Mesenchymal stem cell (in vitro differentiated cells and primary cell): ENCODE data around the gene C6orf62.

Source experiments
- DNase-seq: peaks from one replicate; pipeline ENCODE4 v3.0.0-alpha.2; 2013
- H2AFZ ChIP-seq: one replicate; pipeline ENCODE4 v1.6.1; 2013; ENCODE audit warnings: low read depth, mild to moderate bottlenecking, control low read depth, inconsistent platforms, low read length, moderate library complexity
- H2AK5ac ChIP-seq: 2 replicates; pipeline ENCODE4 v1.6.1; 2013; ENCODE audit warnings: low read length, moderate library complexity, mild to moderate bottlenecking, inconsistent platforms; ENCODE audit not compliant: severe bottlenecking
- H2BK120ac ChIP-seq: one replicate; pipeline ENCODE4 v1.6.1; 2013; ENCODE audit warnings: low read depth, mild to moderate bottlenecking, inconsistent platforms, low read length, moderate library complexity
- H2BK12ac ChIP-seq, 2 experiments: one replicate each; pipeline ENCODE4 v1.6.1; 2013; ENCODE audit warnings: inconsistent platforms in 2 of 2, low read length in 2 of 2, mild to moderate bottlenecking in 2 of 2, moderate library complexity in 2 of 2, control low read depth in 1 of 2
- H2BK15ac ChIP-seq: one replicate; pipeline ENCODE4 v1.6.1; 2013; ENCODE audit warnings: mild to moderate bottlenecking, low read depth, inconsistent platforms; ENCODE audit not compliant: poor library complexity, severe bottlenecking
- H2BK5ac ChIP-seq: 2 replicates; pipeline ENCODE4 v1.6.1; 2013; ENCODE audit warnings: low read depth, mild to moderate bottlenecking, low read length, control low read depth, inconsistent platforms; ENCODE audit not compliant: poor library complexity, severe bottlenecking
- H3K14ac ChIP-seq, 2 experiments: one replicate each; pipeline ENCODE4 v1.6.1; 2013; ENCODE audit warnings: inconsistent platforms in 2 of 2, low read length in 2 of 2, control low read depth in 1 of 2, mild to moderate bottlenecking in 1 of 2, moderate library complexity in 1 of 2
- H3K18ac ChIP-seq, 2 experiments: one replicate each; pipeline ENCODE4 v1.6.1; 2013; ENCODE audit warnings: inconsistent platforms in 2 of 2, low read length in 2 of 2, control low read depth in 1 of 2, low read depth in 1 of 2, mild to moderate bottlenecking in 1 of 2
- H3K23ac ChIP-seq, 2 experiments: one replicate each; pipeline ENCODE4 v1.6.1; 2013; ENCODE audit warnings: inconsistent platforms in 2 of 2, low read length in 2 of 2, mild to moderate bottlenecking in 2 of 2, moderate library complexity in 2 of 2, control low read depth in 1 of 2
- H3K27ac ChIP-seq: 2 replicates; pipeline ENCODE4 v1.5.1; 2013; ENCODE audit warnings: mild to moderate bottlenecking, moderate library complexity, low read length, control low read depth, inconsistent platforms; ENCODE audit not compliant: poor library complexity, severe bottlenecking
- H3K27me3 ChIP-seq, 2 experiments: 2 replicates each; pipeline versions ENCODE4 v1.6.1 to v1.7.0; 2013; ENCODE audit warnings: low read length in 2 of 2, mild to moderate bottlenecking in 2 of 2, moderate library complexity in 2 of 2, control low read depth in 1 of 2, inconsistent platforms in 1 of 2; ENCODE audit not compliant: control insufficient read depth in 1 of 2, insufficient read depth in 1 of 2
- H3K36me3 ChIP-seq, 2 experiments: 2 replicates each; pipeline versions ENCODE4 v1.6.1 to v1.7.0; 2013; ENCODE audit warnings: low read length in 2 of 2, control low read depth in 1 of 2, inconsistent platforms in 1 of 2, low read depth in 1 of 2, mild to moderate bottlenecking in 1 of 2; ENCODE audit not compliant: insufficient read depth in 2 of 2, control insufficient read depth in 1 of 2
- H3K4ac ChIP-seq, 2 experiments: one replicate each; pipeline ENCODE4 v1.6.1; 2013; ENCODE audit warnings: inconsistent platforms in 2 of 2, low read length in 2 of 2, mild to moderate bottlenecking in 2 of 2, moderate library complexity in 2 of 2, control low read depth in 1 of 2, low read depth in 1 of 2
- H3K4me1 ChIP-seq: 2 replicates; pipeline ENCODE4 v1.6.1; 2013; ENCODE audit warnings: low read depth, low read length, control low read depth; ENCODE audit not compliant: control insufficient read depth, insufficient read depth
- H3K4me2 ChIP-seq: 2 replicates; pipeline ENCODE4 v1.6.1; 2013; ENCODE audit warnings: low read length, mild to moderate bottlenecking, inconsistent platforms; ENCODE audit not compliant: poor library complexity, severe bottlenecking
- H3K4me3 ChIP-seq, 2 experiments: 2 replicates each; pipeline versions ENCODE4 v1.5.1 to v1.7.0; 2013; ENCODE audit warnings: low read length in 2 of 2, mild to moderate bottlenecking in 2 of 2, control low read depth in 1 of 2, low read depth in 1 of 2; ENCODE audit not compliant: insufficient read depth in 1 of 2
- H3K79me1 ChIP-seq: replicated peaks from 2 replicates; pipeline ENCODE4 v1.6.1; 2013; ENCODE audit warnings: mild to moderate bottlenecking, control low read depth, low read length, inconsistent platforms; ENCODE audit not compliant: poor library complexity, severe bottlenecking
- H3K9ac ChIP-seq: 2 replicates; pipeline ENCODE4 v1.7.0; 2013; ENCODE audit warnings: mild to moderate bottlenecking, low read length, moderate library complexity
- H3K9me3 ChIP-seq: 2 replicates; pipeline ENCODE4 v1.7.0; 2013; ENCODE audit warnings: mild to moderate bottlenecking, low read length; ENCODE audit not compliant: control insufficient read depth
- H4K8ac ChIP-seq: one replicate; pipeline ENCODE4 v1.6.1; 2013; ENCODE audit warnings: inconsistent platforms, mild to moderate bottlenecking, low read length, moderate library complexity
- H4K91ac ChIP-seq: one replicate; pipeline ENCODE4 v1.6.1; 2013; ENCODE audit warnings: mild to moderate bottlenecking, low read length, inconsistent platforms
- WGBS: methylation state at CpG from one replicate; pipeline ENCODE4 v1.1.7; 2013; ENCODE audit warnings: mixed read lengths; 5-methylcytosine and 5-hydroxymethylcytosine counted together

The C6orf62 gene

GRCh38 chr6:24692848-24693592 is 25.9 kb downstream of the C6orf62 start:
- Histone ChIP-seq H2BK12ac (peak overlapping the region in 1 of 2 experiments; percentile 33), H2AK5ac (no peak overlapping the region), H3K4ac (no peak overlapping the region), H3K4me2 (no peak overlapping the region), H4K8ac (no peak overlapping the region), H2BK5ac (no peak overlapping the region), H3K79me1 (peaks cover 3% of the 10 kb centered on the region), H3K9ac (no peak overlapping the region), H3K23ac (no peak overlapping the region), H3K4me1 (no peaks in the 10 kb centered on the region), H3K27me3 (no peaks in the 10 kb centered on the region), H2AFZ (no peak overlapping the region), H2BK15ac (no peak overlapping the region), H3K18ac (no peak overlapping the region), H2BK120ac (no peak overlapping the region), H3K14ac (no peak overlapping the region), H3K27ac (no peak overlapping the region), H3K4me3 (no peak overlapping the region), H3K36me3 (peaks cover 0 to 7% of the 10 kb centered on the region in 2 experiments), H4K91ac (no peak overlapping the region), H3K9me3 (no peaks in the 10 kb centered on the region)
- no peak for DNase-seq
- WGBS = 83% methylated on average over 1 of the region's 2 CpGs

GRCh38 chr6:24692415-24692814 is 26.5 kb downstream of the C6orf62 start:
- H3K23ac ChIP-seq = no peak overlapping the region
- no peak overlapping the region for H3K14ac ChIP-seq
- WGBS = 100% methylated on average over 2 of the region's 3 CpGs
- H3K27me3 ChIP-seq = no peaks in the 10 kb centered on the region
- peaks cover 3% of the 10 kb centered on the region for H3K79me1 ChIP-seq
- no peak overlapping the region for H4K91ac ChIP-seq
- H2BK12ac ChIP-seq = no peak overlapping the region
- H2BK120ac ChIP-seq = no peak overlapping the region
- H3K9ac ChIP-seq = no peak overlapping the region
- H3K18ac ChIP-seq = no peak overlapping the region
- DNase-seq = no peak
- H4K8ac ChIP-seq = no peak overlapping the region
- H2BK5ac ChIP-seq = no peak overlapping the region
- no peak overlapping the region for H2AFZ ChIP-seq
- no peak overlapping the region for H3K4me2 ChIP-seq
- no peak overlapping the region for H3K4ac ChIP-seq
- H3K36me3 ChIP-seq = peaks cover 2 to 3% of the 10 kb centered on the region in 2 experiments
- H3K4me3 ChIP-seq = no peak overlapping the region
- H2BK15ac ChIP-seq = no peak overlapping the region
- no peaks in the 10 kb centered on the region for H3K4me1 ChIP-seq
- H3K27ac ChIP-seq = no peak overlapping the region
- H2AK5ac ChIP-seq = no peak overlapping the region
- no peaks in the 10 kb centered on the region for H3K9me3 ChIP-seq

- H3K79me1 ChIP-seq = peaks cover 3% of the 10 kb centered on the region
- no peak overlapping the region for H3K4me2 ChIP-seq
- H3K9me3 ChIP-seq = no peaks in the 10 kb centered on the region
- no peaks in the 10 kb centered on the region for H3K4me1 ChIP-seq
- H3K4me3 ChIP-seq = no peak overlapping the region
- H3K36me3 ChIP-seq = peaks cover 2 to 3% of the 10 kb centered on the region in 2 experiments
- no peak overlapping the region for H2BK15ac ChIP-seq
- no peak overlapping the region for H3K27ac ChIP-seq
- no peak for DNase-seq
- H3K23ac ChIP-seq = no peak overlapping the region
- no peak overlapping the region for H2AFZ ChIP-seq
- WGBS = 76% methylated on average over 3 of the region's 4 CpGs
- H3K27me3 ChIP-seq = no peaks in the 10 kb centered on the region
- H3K18ac ChIP-seq = no peak overlapping the region
- no peak overlapping the region for H3K4ac ChIP-seq
- H4K8ac ChIP-seq = no peak overlapping the region
- no peak overlapping the region for H4K91ac ChIP-seq
- no peak overlapping the region for H2AK5ac ChIP-seq
- H3K9ac ChIP-seq = no peak overlapping the region
- no peak overlapping the region for H2BK120ac ChIP-seq
- no peak overlapping the region for H2BK12ac ChIP-seq
- H2BK5ac ChIP-seq = no peak overlapping the region
- H3K14ac ChIP-seq = no peak overlapping the region
These were observed 27.0 kb downstream of the C6orf62 start for GRCh38 chr6:24692003-24692402.

GRCh38 chr6:24691550-24691949 is 27.4 kb downstream of the C6orf62 start:
- H3K4me3 ChIP-seq = no peak overlapping the region
- no peak overlapping the region for H3K14ac ChIP-seq
- H4K8ac ChIP-seq = no peak overlapping the region
- no peaks in the 10 kb centered on the region for H3K4me1 ChIP-seq
- H3K36me3 ChIP-seq = peaks cover 2 to 3% of the 10 kb centered on the region in 2 experiments
- H3K27ac ChIP-seq = no peak overlapping the region
- no peak overlapping the region for H3K4ac ChIP-seq
- no peak overlapping the region for H2BK120ac ChIP-seq
- no peak overlapping the region for H2BK15ac ChIP-seq
- H3K27me3 ChIP-seq = no peaks in the 10 kb centered on the region
- peaks cover 3% of the 10 kb centered on the region for H3K79me1 ChIP-seq
- H2BK12ac ChIP-seq = no peak overlapping the region
- DNase-seq = no peak
- H2AK5ac ChIP-seq = no peak overlapping the region
- H3K23ac ChIP-seq = no peak overlapping the region
- no peak overlapping the region for H4K91ac ChIP-seq
- H2AFZ ChIP-seq = no peak overlapping the region
- no peak overlapping the region for H3K4me2 ChIP-seq
- H3K18ac ChIP-seq = no peak overlapping the region
- H3K9me3 ChIP-seq = no peaks in the 10 kb centered on the region
- H3K9ac ChIP-seq = no peak overlapping the region
- H2BK5ac ChIP-seq = no peak overlapping the region
- whole genome bisulfite sequencing = 90% methylated on average over 1 of the region's 3 CpGs
